ENCODE measurements around the gene EIF2B1. TPM values are rescaled to one million over a fixed set of nuclear protein-coding genes. Genes with fewer than 3 reads are reported as not detected.
"Not testable (repeated sequence)": the region's sequence is repeated elsewhere in the genome, so short reads cannot be mapped to it uniquely, and the experiment has no call there.

The EIF2B1 gene
- total RNA-seq, 1 experiment from 2014 or later = 160 TPM

GRCh38 chr12:123617580-123617979 lies 15.9 kb downstream of the EIF2B1 start:
- DNase-seq (ENCODE audit: low read depth) = no peak

GRCh38 chr12:123617144-123617543 lies 16.3 kb downstream of the EIF2B1 start:
- DNase-seq (ENCODE audit: low read depth) = no peak

GRCh38 chr12:123614531-123614930 lies 19.0 kb downstream of the EIF2B1 start:
- peak; percentile 30 for DNase-seq (ENCODE audit: low read depth)

- DNase-seq (ENCODE audit: low read depth) = no peak
Measured at GRCh38 chr12:123614110-123614509, 19.4 kb downstream of the EIF2B1 start.

GRCh38 chr12:123608182-123608581 lies 25.3 kb downstream of the EIF2B1 start:
- DNase-seq (ENCODE audit: low read depth) = no peak

- DNase-seq (ENCODE audit: low read depth) = no peak
Measured at GRCh38 chr12:123607756-123608155, 25.7 kb downstream of the EIF2B1 start.

GRCh38 chr12:123603495-123603894 lies 30.0 kb downstream of the EIF2B1 start:
- DNase-seq (ENCODE audit: low read depth) = not testable (repeated sequence)

GRCh38 chr12:123602651-123603195 lies 30.8 kb downstream of the EIF2B1 start:
- no peak for DNase-seq (ENCODE audit: low read depth)

- peak; percentile 89 for DNase-seq (ENCODE audit: low read depth)
Measured at GRCh38 chr12:123601602-123602489, 31.6 kb downstream of the EIF2B1 start, which contains the start of gene DDX55. TSS of gene DDX55 (plus strand) at chr12:123602099. CDS start at chr12:123602149, 50 bp downstream.

- no peak for DNase-seq (ENCODE audit: low read depth)
Measured at GRCh38 chr12:123599721-123600120, 33.8 kb downstream of the EIF2B1 start.

- no peak for DNase-seq (ENCODE audit: low read depth)
Measured at GRCh38 chr12:123599310-123599709, 34.2 kb downstream of the EIF2B1 start.

- DNase-seq (ENCODE audit: low read depth) = no peak
Measured at GRCh38 chr12:123598522-123598921, 35.0 kb downstream of the EIF2B1 start.

GRCh38 chr12:123597100-123597499 lies 36.4 kb downstream of the EIF2B1 start:
- no peak for DNase-seq (ENCODE audit: low read depth)

- no peak for DNase-seq (ENCODE audit: low read depth)
Measured at GRCh38 chr12:123595729-123596128, 37.8 kb downstream of the EIF2B1 start.

GRCh38 chr12:123591702-123592481 lies 41.6 kb downstream of the EIF2B1 start:
- peak; percentile 74 for DNase-seq (ENCODE audit: low read depth)

GRCh38 chr12:123580772-123581171 lies 52.7 kb downstream of the EIF2B1 start:
- DNase-seq (ENCODE audit: low read depth) = no peak

GRCh38 chr12:123578829-123579228 lies 54.7 kb downstream of the EIF2B1 start:
- not testable (repeated sequence) for DNase-seq (ENCODE audit: low read depth)

GRCh38 chr12:123578243-123578642 lies 55.2 kb downstream of the EIF2B1 start:
- DNase-seq (ENCODE audit: low read depth) = no peak

GRCh38 chr12:123576611-123577010 lies 56.9 kb downstream of the EIF2B1 start:
- no peak for DNase-seq (ENCODE audit: low read depth)

GRCh38 chr12:123573870-123574269 lies 59.6 kb downstream of the EIF2B1 start:
- no peak for DNase-seq (ENCODE audit: low read depth)

- DNase-seq (ENCODE audit: low read depth) = no peak
Measured at GRCh38 chr12:123572391-123572790, 61.1 kb downstream of the EIF2B1 start.

- peak; percentile 46 for DNase-seq (ENCODE audit: low read depth)
Measured at GRCh38 chr12:123571343-123571813, 62.1 kb downstream of the EIF2B1 start.
